GM18951 (cell line): ENCODE results near the gene RBBP4.
"Not testable (repeated sequence)": the region's sequence is repeated elsewhere in the genome, so short reads cannot be mapped to it uniquely, and the experiment has no call there.

Experiments used
- POLR2A ChIP-seq: IDR thresholded peaks from 4 replicates; pipeline ENCODE4 v1.6.1; 2011; ENCODE audit warnings: mild to moderate bottlenecking; ENCODE audit not compliant: insufficient read length, insufficient read depth; ENCODE audit errors: extremely low read depth
- in situ Hi-C: fragments of 300-500 bp; cut with MboI; formaldehyde crosslinking; loops from one replicate; pipeline ENCODE4 v1.12.0; 2022; ENCODE audit warnings: low sequenced_read_pairs, mixed read lengths, inconsistent platforms; ENCODE audit not compliant: unreplicated experiment

RBBP4 gene

DNA sequence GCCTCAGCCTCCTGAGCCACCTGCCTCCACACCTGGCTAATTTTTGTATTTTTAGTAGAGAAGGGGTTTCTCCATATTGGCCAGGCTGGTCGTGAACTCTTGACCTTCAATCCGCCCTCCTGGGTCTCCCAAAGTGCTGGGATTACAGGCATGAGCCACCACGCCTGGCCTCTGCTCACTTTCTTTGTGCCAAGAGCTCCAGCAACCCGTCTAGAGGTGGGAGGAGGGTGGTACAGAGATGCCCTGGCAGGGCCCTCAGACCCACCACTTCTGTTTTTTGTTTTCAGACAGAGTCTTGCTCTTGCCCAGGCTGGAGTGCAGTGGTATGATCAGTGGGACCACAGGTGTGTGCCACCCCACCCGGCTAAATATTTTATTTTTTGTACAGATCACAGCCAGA lies 58.5 kb downstream of the RBBP4 start:
- in situ Hi-C loops: no loop called here
- no peak for TF ChIP-seq POLR2A

GRCh38 chr1:32711221-32711620 lies 60.2 kb downstream of the RBBP4 start:
- in situ Hi-C loops: not testable (repeated sequence)

DNA sequence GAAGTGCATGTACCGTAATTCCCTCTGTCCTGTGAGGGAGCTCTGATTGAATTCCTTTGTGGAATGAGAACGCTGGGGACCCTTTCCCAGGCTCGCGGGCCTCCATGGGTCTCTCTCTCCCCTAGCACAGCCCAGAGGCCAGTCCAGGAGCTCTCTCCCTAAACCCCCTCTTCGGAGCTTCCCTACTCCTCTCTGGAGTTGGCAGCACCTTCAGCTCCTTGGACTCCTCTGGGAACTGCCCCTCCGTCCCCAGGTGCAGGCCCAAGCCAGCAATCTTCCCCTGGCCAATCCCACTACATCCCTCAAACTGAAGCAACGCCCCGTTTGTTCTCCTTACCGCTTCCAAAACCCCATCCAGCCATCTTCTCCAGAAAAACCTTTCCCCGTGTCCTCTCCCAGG lies 62.1 kb downstream of the RBBP4 start:
- no peak for TF ChIP-seq POLR2A
- in situ Hi-C loops: no loop called here

- no peak for TF ChIP-seq POLR2A
- in situ Hi-C loops: no loop called here
Measured at GRCh38 chr1:32714277-32714676, 63.3 kb downstream of the RBBP4 start.

- no peak for TF ChIP-seq POLR2A
- in situ Hi-C loops: no loop called here
Measured at GRCh38 chr1:32715901-32716311, 64.9 kb downstream of the RBBP4 start.

DNA sequence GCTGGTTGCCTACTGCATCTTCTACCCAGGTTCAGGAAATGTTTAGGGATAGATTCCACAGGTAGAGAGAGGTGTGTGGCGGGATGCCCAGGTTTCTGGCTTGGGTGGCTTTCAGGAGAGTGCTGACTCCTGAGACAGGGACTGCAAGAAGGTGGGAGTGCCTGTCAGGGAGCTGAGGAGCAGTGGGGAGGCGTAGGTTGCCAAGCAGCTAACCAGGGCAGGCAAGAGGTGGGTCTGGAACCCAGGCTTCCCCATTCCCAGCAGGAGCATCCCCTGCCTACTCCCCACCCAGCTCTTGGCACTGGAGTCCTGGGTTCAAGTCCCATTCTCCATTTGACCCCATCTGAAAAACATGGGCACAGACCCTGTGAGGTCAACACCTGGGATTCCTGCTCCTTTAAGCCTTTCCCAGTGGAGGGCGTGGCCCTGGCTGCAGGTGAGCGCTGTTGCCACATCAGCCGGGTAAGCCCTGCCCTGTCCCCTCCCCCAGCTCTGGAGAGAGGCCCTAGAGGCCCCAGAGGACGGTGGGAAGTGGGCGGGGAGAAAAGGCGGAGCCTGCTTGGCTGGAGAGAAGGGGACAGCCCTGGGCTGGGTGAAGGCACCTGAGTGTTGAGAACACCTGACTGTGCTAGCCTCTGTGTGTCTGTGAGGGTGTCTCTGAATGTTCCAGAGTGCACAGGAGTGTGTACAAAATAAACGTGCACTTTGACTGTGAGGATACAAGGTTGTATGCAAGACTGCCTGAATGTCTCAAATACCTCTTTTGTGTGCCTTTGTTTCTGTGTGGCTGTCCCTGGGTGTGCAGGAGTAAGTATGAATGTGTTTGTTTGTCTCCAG lies 65.5 kb downstream of the RBBP4 start:
- no peak for TF ChIP-seq POLR2A
- in situ Hi-C loops: no loop called here

DNA sequence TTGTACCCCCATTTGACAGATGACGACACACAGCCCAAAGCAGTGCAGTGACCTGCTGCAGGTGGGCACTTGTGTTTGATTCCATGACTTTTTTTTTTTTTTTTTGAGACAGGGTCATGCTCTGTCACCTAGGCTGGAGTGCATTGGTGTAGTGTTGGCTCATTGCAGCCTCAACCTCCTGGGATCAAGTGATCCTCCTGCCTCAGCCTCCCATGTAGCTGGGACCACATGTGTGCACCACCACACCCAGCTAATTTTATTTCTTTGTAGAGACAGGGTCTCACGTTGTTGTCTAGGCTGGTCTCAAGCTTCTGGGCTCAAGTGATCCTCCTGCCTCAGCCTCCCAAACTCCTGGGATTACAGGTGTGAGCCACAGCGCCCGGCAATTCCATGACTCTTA lies 66.5 kb downstream of the RBBP4 start:
- TF ChIP-seq POLR2A: no peak
- in situ Hi-C loops: no loop called here

GRCh38 chr1:32718036-32718435 lies 67.0 kb downstream of the RBBP4 start:
- no peak for TF ChIP-seq POLR2A

GRCh38 chr1:32718527-32718926 lies 67.5 kb downstream of the RBBP4 start:
- in situ Hi-C loops: no loop called here
- no peak for TF ChIP-seq POLR2A

More at GRCh38 chr1:32718036-32718435, 67.0 kb downstream of the RBBP4 start:
- in situ Hi-C loops: no loop called here

GRCh38 chr1:32719681-32720275 lies 68.8 kb downstream of the RBBP4 start:
- TF ChIP-seq POLR2A: no peak
- in situ Hi-C loops: no loop called here

GRCh38 chr1:32724678-32725614 lies 73.9 kb downstream of the RBBP4 start:
- in situ Hi-C loops: no loop called here
- TF ChIP-seq POLR2A: no peak

DNA sequence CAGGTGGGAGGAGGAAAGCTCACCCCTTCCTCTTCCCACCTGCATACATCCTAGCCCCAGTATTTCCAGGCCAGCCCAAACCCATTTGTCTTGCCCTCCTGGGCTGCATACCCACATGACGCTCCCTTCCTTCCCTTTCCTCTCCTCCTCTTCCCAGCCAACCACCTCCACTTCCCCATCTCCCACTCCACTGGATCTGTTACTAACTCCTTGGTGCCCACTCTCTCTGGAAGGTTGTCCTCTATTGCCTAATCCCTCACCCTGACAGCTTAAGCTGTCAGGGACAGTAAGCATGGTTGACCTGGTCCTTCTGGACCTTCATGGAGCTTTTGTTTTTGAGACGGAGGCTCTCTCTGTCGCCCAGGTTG lies 74.6 kb downstream of the RBBP4 start:
- no peak for TF ChIP-seq POLR2A
- in situ Hi-C loops: no loop called here

DNA sequence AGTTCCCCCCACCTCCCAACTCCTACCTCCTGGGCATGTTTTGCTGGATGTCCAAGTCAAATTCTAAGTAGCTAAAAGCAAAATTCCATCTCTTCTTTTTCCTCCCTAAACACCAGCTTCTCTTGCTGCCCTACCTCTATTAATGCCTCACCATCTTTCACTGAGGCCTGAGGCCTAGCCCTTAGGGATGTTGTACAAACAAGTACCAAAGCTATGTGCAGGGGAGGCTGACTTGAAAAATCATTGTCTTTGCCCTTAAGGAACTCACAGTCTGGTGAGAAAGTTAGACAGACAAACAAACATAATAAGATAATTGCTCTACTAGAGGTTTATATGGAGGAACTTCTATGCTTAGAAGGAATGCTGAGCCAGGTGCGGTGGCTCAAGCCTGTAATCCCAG lies 76.9 kb downstream of the RBBP4 start:
- no peak for TF ChIP-seq POLR2A
- in situ Hi-C loops: no loop called here
